SK-N-SH (cell line): ENCODE measurements around the gene HDLBP. TPM values are rescaled to one million over a fixed set of nuclear protein-coding genes. Genes with fewer than 3 reads are reported as not detected.

ENCODE experiments used
- CTCF ChIA-PET: fragments of 300-600, 350-600 bp; formaldehyde crosslinking; extraction: SDS; loops from one replicate; lab custom pipeline; 2021; lab: Yijun Ruan, JAX
- POLR2A ChIA-PET: fragments of 350-600 bp; sonication (Branson Sonifier 250); formaldehyde crosslinking; extraction: SDS; loops from one replicate; lab custom pipeline; 2020; ENCODE audit warnings: antibody characterized with exemption, inconsistent platforms; lab: Yijun Ruan, JAX
- DNase-seq: peaks from one replicate; pipeline ENCODE4 v3.0.0; 2012
- H2AFZ ChIP-seq: fragments of 200-600 bp; sonication (generic); 2 replicates; pipeline ENCODE4 v1.8.1; 2016; ENCODE audit warnings: antibody characterized with exemption, mild to moderate bottlenecking, low read depth
- H3F3A ChIP-seq: fragments of 200-600 bp; sonication (generic); replicated peaks from 2 replicates; pipeline ENCODE3; 2016; ENCODE audit warnings: antibody characterized with exemption, mild to moderate bottlenecking; ENCODE audit not compliant: insufficient read depth
- H3K27ac ChIP-seq, 2 experiments: fragments of 200-500 bp in 1 of 2; fragments of 200-600 bp in 1 of 2; sonication (Bioruptor generic) in 1 of 2; sonication (generic), shearing (Covaris generic) in 1 of 2; 2 replicates each; pipeline versions ENCODE4 v1.5.1 to v1.6.1; 2014 to 2016; ENCODE audit warnings: low read depth in 2 of 2, inconsistent platforms in 1 of 2, low read length in 1 of 2, mild to moderate bottlenecking in 1 of 2, mixed read lengths in 1 of 2
- H3K27me3 ChIP-seq: fragments of 200-600 bp; sonication (generic), shearing (Covaris generic); 2 replicates; pipeline ENCODE4 v1.6.1; 2016; ENCODE audit warnings: mixed run types; ENCODE audit not compliant: insufficient read depth
- H3K36me3 ChIP-seq, 2 experiments: fragments of 200-500 bp in 1 of 2; fragments of 200-600 bp in 1 of 2; sonication (Bioruptor generic) in 1 of 2; sonication (generic) in 1 of 2; replicated peaks in 1 of 2; 2 replicates each; pipeline versions ENCODE3 to v1.5.1; 2014 to 2016; ENCODE audit warnings: low read length in 1 of 2, mild to moderate bottlenecking in 1 of 2; ENCODE audit not compliant: insufficient read depth in 2 of 2, control insufficient read depth in 1 of 2
- H3K4me1 ChIP-seq, 2 experiments: fragments of 200-500 bp in 1 of 2; fragments of 200-600 bp in 1 of 2; sonication (Bioruptor generic) in 1 of 2; sonication (generic), shearing (Covaris generic) in 1 of 2; 2 replicates each; pipeline versions ENCODE4 v1.5.1 to v1.6.1; 2014 to 2016; ENCODE audit warnings: low read depth in 1 of 2, low read length in 1 of 2, mixed run types in 1 of 2; ENCODE audit not compliant: insufficient read depth in 2 of 2, control insufficient read depth in 1 of 2
- H3K4me2 ChIP-seq: fragments of 200-600 bp; sonication (generic), shearing (Covaris generic); 2 replicates; pipeline ENCODE4 v1.6.1; 2017; ENCODE audit warnings: mixed run types
- H3K4me3 ChIP-seq, 2 experiments: fragments of 200-500 bp in 1 of 2; fragments of 200-600 bp in 1 of 2; sonication (Bioruptor generic) in 1 of 2; sonication (generic), shearing (Covaris generic) in 1 of 2; 2 replicates each; pipeline versions ENCODE4 v1.5.1 to v1.8.1; 2014 to 2016; ENCODE audit warnings: low read depth in 2 of 2, inconsistent platforms in 1 of 2, low read length in 1 of 2, mild to moderate bottlenecking in 1 of 2, mixed read lengths in 1 of 2, moderate library complexity in 1 of 2
- H3K79me2 ChIP-seq: fragments of 200-600 bp; sonication (generic); 2 replicates; pipeline ENCODE4 v1.8.1; 2017; ENCODE audit warnings: mild to moderate bottlenecking; ENCODE audit not compliant: insufficient read depth
- H3K9ac ChIP-seq: fragments of 200-600 bp; sonication (generic); 2 replicates; pipeline ENCODE4 v1.6.1; 2017; ENCODE audit warnings: mixed run types
- H3K9me2 ChIP-seq: fragments of 200-600 bp; sonication (generic); 2 replicates; pipeline ENCODE4 v1.6.1; 2017; ENCODE audit warnings: mixed run types
- H3K9me3 ChIP-seq: fragments of 200-600 bp; sonication (generic); 2 replicates; pipeline ENCODE4 v1.6.1; 2017; ENCODE audit warnings: mixed run types, mild to moderate bottlenecking, moderate library complexity
- H4K20me1 ChIP-seq: fragments of 200-600 bp; sonication (generic); 2 replicates; pipeline ENCODE4 v1.6.1; 2017; ENCODE audit warnings: mild to moderate bottlenecking, mixed run types; ENCODE audit not compliant: insufficient read depth
- EZH2phosphoT487 ChIP-seq: fragments of 200-600 bp; sonication (generic); IDR thresholded peaks from 2 replicates; pipeline ENCODE4 v1.6.1; 2017; ENCODE audit warnings: low read depth, mixed run types, mild to moderate bottlenecking, antibody characterized with exemption, moderate library complexity, borderline replicate concordance
- NFIC ChIP-seq: IDR thresholded peaks from 2 replicates; pipeline ENCODE4 v1.4.0; 2012; ENCODE audit warnings: borderline replicate concordance
- RAD21 ChIP-seq: IDR thresholded peaks from 2 replicates; pipeline ENCODE4 v1.6.1; 2012; ENCODE audit warnings: mild to moderate bottlenecking, low read length
- SMC3 ChIP-seq: IDR thresholded peaks from 2 replicates; pipeline ENCODE4 v1.6.1; 2012; ENCODE audit warnings: low read depth, low read length, improper control_type of control experiment
- TCF12 ChIP-seq: IDR thresholded peaks from 2 replicates; pipeline ENCODE4 v1.4.0; 2012
- WGBS: methylation state at CpG from one replicate; pipeline ENCODE4 v1.1.6; 2017; ENCODE audit warnings: low lambda C conversion rate; 5-methylcytosine and 5-hydroxymethylcytosine counted together
- polyA plus RNA-seq, 3 experiments: library from polyadenylated mRNA; depleted of rRNA; stranded (reverse); fragments of >200 nt; gene quantifications; 2 replicates each; pipeline ENCODE4 v1.2.3, GENCODE V29; 2012
- TF ChIP-seq, protein P1 (sequence below): IDR thresholded peaks from 2 replicates; pipeline ENCODE4 v1.6.1; 2012; ENCODE audit warnings: mild to moderate bottlenecking, low read depth, low read length, moderate library complexity
- TF ChIP-seq, protein P2 (sequence below): fragments of 150-350 bp; IDR thresholded peaks from 2 replicates; pipeline ENCODE4 v1.6.1; 2017; ENCODE audit warnings: antibody characterized with exemption, low read length, low read depth, borderline replicate concordance
- TF ChIP-seq, protein P3 (sequence below): IDR thresholded peaks from 2 replicates; pipeline ENCODE4 v1.4.0; 2012; ENCODE audit warnings: low read depth, borderline replicate concordance

Gene HDLBP
- polyA plus RNA-seq, 1 of the 3 experiments (the other 2 are of a cell fraction), result 263 TPM

DNA sequence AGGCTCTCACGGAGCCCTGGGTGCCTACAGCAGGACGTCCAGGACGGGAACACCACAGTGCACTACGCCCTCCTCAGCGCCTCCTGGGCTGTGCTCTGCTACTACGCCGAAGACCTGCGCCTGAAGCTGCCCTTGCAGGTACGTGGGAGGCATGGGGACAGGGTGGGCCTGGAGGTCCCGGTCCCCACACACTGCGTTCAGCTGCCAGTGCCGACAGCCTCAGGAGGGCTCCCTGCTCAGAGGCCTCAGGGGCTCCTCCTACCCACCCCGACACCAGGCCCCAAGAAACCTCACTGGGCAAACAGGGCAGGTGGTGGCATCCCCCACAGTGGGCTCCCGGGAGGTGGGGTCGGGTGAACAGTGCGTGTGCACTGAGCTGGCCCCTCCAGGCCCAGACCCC, 116.2 kb downstream of the HDLBP start (continued):
- TF ChIP-seq, protein P1, sequence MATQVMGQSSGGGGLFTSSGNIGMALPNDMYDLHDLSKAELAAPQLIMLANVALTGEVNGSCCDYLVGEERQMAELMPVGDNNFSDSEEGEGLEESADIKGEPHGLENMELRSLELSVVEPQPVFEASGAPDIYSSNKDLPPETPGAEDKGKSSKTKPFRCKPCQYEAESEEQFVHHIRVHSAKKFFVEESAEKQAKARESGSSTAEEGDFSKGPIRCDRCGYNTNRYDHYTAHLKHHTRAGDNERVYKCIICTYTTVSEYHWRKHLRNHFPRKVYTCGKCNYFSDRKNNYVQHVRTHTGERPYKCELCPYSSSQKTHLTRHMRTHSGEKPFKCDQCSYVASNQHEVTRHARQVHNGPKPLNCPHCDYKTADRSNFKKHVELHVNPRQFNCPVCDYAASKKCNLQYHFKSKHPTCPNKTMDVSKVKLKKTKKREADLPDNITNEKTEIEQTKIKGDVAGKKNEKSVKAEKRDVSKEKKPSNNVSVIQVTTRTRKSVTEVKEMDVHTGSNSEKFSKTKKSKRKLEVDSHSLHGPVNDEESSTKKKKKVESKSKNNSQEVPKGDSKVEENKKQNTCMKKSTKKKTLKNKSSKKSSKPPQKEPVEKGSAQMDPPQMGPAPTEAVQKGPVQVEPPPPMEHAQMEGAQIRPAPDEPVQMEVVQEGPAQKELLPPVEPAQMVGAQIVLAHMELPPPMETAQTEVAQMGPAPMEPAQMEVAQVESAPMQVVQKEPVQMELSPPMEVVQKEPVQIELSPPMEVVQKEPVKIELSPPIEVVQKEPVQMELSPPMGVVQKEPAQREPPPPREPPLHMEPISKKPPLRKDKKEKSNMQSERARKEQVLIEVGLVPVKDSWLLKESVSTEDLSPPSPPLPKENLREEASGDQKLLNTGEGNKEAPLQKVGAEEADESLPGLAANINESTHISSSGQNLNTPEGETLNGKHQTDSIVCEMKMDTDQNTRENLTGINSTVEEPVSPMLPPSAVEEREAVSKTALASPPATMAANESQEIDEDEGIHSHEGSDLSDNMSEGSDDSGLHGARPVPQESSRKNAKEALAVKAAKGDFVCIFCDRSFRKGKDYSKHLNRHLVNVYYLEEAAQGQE, result no peak
- TF ChIP-seq SMC3 (no peak), EZH2phosphoT487 (no peak)
- TF ChIP-seq, protein P2, sequence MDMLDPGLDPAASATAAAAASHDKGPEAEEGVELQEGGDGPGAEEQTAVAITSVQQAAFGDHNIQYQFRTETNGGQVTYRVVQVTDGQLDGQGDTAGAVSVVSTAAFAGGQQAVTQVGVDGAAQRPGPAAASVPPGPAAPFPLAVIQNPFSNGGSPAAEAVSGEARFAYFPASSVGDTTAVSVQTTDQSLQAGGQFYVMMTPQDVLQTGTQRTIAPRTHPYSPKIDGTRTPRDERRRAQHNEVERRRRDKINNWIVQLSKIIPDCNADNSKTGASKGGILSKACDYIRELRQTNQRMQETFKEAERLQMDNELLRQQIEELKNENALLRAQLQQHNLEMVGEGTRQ, result no peak
- TF ChIP-seq, all 33 proteins: peak for 0

DNA sequence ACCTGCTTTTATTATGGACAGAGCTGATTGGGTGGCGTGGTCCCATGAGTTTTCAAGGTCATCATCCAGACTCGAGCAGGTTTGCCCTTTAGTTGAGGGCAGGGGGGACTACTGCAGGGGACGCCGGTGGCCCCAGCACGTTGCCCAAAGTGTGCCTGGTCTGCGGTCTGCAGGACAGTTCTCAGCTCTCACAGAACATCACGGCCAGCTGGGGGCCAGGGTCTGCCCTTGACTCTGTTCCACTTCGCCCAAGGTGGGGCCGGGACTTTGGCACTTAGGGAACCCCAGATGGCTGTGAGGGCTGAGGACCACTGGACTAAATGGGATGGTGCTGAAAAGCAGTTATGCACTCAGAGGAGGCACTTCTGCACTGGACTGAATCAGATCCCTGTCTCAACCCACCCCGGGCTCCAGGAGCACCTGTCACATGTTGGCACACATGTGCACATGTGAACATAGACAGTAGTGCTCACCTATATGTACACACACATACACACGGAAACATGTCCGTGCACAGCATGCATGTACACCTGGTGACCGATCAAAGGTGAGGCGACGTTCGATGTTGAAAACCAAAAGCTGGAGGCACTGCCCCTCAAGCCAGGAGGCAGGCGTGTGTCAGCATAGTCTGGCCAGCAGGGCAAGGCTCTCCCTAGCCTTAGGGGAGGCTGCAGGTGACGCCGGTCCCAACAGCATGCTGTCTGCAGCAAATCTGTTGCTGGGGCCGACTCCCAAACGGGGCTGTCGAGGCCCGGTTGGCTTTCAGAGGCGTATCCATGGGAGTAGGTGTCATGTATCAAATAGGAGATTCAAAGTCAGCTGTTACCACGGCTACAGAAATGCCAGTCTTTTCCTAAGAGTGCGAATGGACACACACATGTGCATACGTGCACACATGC, 116.8 kb downstream of the HDLBP start:
- H3F3A ChIP-seq, result no peaks in the 10 kb centered on the region
- TF ChIP-seq TCF12 (no peak), NFIC (no peak), RAD21 (no peak)
- TF ChIP-seq, protein P3, sequence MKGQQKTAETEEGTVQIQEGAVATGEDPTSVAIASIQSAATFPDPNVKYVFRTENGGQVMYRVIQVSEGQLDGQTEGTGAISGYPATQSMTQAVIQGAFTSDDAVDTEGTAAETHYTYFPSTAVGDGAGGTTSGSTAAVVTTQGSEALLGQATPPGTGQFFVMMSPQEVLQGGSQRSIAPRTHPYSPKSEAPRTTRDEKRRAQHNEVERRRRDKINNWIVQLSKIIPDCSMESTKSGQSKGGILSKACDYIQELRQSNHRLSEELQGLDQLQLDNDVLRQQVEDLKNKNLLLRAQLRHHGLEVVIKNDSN, result no peak

More for the DNA sequence above, 116.8 kb downstream of the HDLBP start:
- no peaks in the 10 kb centered on the region for H3K27me3 ChIP-seq
- no peak overlapping the region for H3K27ac ChIP-seq
- ChIA-PET POLR2A (no interaction called here), CTCF (interaction anchor here (1.2 kb wide), 1 partner anchor 12 kb away, joined by 3 read pairs; no protein-coding TSS in a partner anchor)
- no peak overlapping the region for H2AFZ ChIP-seq
- no peaks in the 10 kb centered on the region for H3K9me3 ChIP-seq
- H3K4me1 ChIP-seq, result no peaks in the 10 kb centered on the region
- H3K36me3 ChIP-seq, result no peaks in the 10 kb centered on the region
- 65% methylated on average over 23 of the region's 27 CpGs for WGBS
- no peak overlapping the region for H3K4me2 ChIP-seq
- H3K9ac ChIP-seq, result no peak overlapping the region
- no peaks in the 10 kb centered on the region for H3K79me2 ChIP-seq
- no peaks in the 10 kb centered on the region for H3K9me2 ChIP-seq
- no peak overlapping the region for H3K4me3 ChIP-seq
- no peak for DNase-seq
- no peaks in the 10 kb centered on the region for H4K20me1 ChIP-seq
